Measurements from ENCODE around the gene RFX5. TPM values are rescaled to one million over a fixed set of nuclear protein-coding genes. Genes with fewer than 3 reads are reported as not detected.

Gene RFX5
- total RNA-seq, 1 experiment from 2014 or later: 72.7 TPM

GRCh38 chr1:151370211-151370911 is 23.3 kb upstream of the RFX5 start:
- no peak overlapping the region for H3K4me2 ChIP-seq (ENCODE audit: insufficient read depth, insufficient read length, low read length)
- H2BK20ac ChIP-seq (ENCODE audit: low read depth, low read length, poor library complexity, severe bottlenecking): no peak overlapping the region
- no peak overlapping the region for H3K14ac ChIP-seq (ENCODE audit: insufficient read depth, low read length)
- no peak overlapping the region for H4K8ac ChIP-seq (replicated peaks; ENCODE audit: insufficient read length, low read depth, low read length)
- no peak overlapping the region for H2BK5ac ChIP-seq (ENCODE audit: insufficient read length, low read length)
- H3K4me3 Mint-ChIP-seq: no peak overlapping the region
- no peak overlapping the region for H3K27ac Mint-ChIP-seq
- no CpG with 5 or more reads among the region's 6 CpGs for WGBS (ENCODE audit: extremely low coverage, insufficient read length, low lambda C conversion rate)
- no peak overlapping the region for H2AK5ac ChIP-seq (ENCODE audit: insufficient read length, low read length)
- no peak overlapping the region for H3K9ac ChIP-seq (ENCODE audit: extremely low read depth, insufficient read length, low read length)
- TF ChIP-seq, protein P1, sequence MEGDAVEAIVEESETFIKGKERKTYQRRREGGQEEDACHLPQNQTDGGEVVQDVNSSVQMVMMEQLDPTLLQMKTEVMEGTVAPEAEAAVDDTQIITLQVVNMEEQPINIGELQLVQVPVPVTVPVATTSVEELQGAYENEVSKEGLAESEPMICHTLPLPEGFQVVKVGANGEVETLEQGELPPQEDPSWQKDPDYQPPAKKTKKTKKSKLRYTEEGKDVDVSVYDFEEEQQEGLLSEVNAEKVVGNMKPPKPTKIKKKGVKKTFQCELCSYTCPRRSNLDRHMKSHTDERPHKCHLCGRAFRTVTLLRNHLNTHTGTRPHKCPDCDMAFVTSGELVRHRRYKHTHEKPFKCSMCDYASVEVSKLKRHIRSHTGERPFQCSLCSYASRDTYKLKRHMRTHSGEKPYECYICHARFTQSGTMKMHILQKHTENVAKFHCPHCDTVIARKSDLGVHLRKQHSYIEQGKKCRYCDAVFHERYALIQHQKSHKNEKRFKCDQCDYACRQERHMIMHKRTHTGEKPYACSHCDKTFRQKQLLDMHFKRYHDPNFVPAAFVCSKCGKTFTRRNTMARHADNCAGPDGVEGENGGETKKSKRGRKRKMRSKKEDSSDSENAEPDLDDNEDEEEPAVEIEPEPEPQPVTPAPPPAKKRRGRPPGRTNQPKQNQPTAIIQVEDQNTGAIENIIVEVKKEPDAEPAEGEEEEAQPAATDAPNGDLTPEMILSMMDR (conservative IDR thresholded peaks at IDR 0.05): no peak
- H3K18ac ChIP-seq (ENCODE audit: insufficient read length, low read depth, low read length): no peak overlapping the region
- no peaks in the 10 kb centered on the region for H4K20me1 ChIP-seq (ENCODE audit: control insufficient read depth, insufficient read depth, insufficient read length)
- DNase-seq: no peak
- H3K23ac ChIP-seq (ENCODE audit: insufficient read length, low read depth, low read length): no peak overlapping the region
- H4K5ac ChIP-seq (ENCODE audit: insufficient read length, low read depth, low read length): no peak overlapping the region
- H3K79me2 ChIP-seq (ENCODE audit: insufficient read depth, low read length): no peaks in the 10 kb centered on the region
- H2AFZ ChIP-seq (ENCODE audit: low read length): no peak overlapping the region
- H3K4me1 Mint-ChIP-seq: peaks cover 15 to 34% of the 10 kb centered on the region in 2 experiments
- H3K27me3 Mint-ChIP-seq (ENCODE audit: low read depth): no peaks in the 10 kb centered on the region
- no peak overlapping the region for H2BK15ac ChIP-seq (ENCODE audit: low read depth, low read length)
- no peak overlapping the region for H3K56ac ChIP-seq (ENCODE audit: insufficient read length, low read depth, low read length)
- no peak overlapping the region for H3K4ac ChIP-seq (ENCODE audit: low read depth, low read length)
- H2BK120ac ChIP-seq (ENCODE audit: low read depth, low read length, poor library complexity, severe bottlenecking): no peak overlapping the region
- H3T11ph ChIP-seq (ENCODE audit: low read length): no peak overlapping the region
- H3K36me3 Mint-ChIP-seq (ENCODE audit: insufficient read depth in 1 of 3, low read depth in 3 of 3): peaks cover 0 to 11% (median 11%) of the 10 kb centered on the region in 3 experiments; a peak in 3 of 7 replicates
- H4K91ac ChIP-seq (ENCODE audit: insufficient read length, low read depth, low read length): no peak overlapping the region
- no peaks in the 10 kb centered on the region; a peak in 1 of 5 replicates for H3K9me3 Mint-ChIP-seq
- no peaks in the 10 kb centered on the region for H3K23me2 ChIP-seq (ENCODE audit: insufficient read length, low read depth, low read length, poor library complexity, severe bottlenecking)
- H2BK12ac ChIP-seq (ENCODE audit: insufficient read length, low read depth, low read length): no peak overlapping the region
- H3K27ac ChIP-seq (ENCODE audit: insufficient read length, low read depth, low read length): no peak overlapping the region
- no peaks in the 10 kb centered on the region for H3K4me1 ChIP-seq (ENCODE audit: insufficient read depth, low read length)
- no peaks in the 10 kb centered on the region for H3K79me1 ChIP-seq (ENCODE audit: insufficient read depth, low read depth, low read length, poor library complexity, severe bottlenecking)
- no peaks in the 10 kb centered on the region for H3K9me3 ChIP-seq (ENCODE audit: control insufficient read depth, low read depth, low read length)
- no peaks in the 10 kb centered on the region for H3K27me3 ChIP-seq (ENCODE audit: insufficient read depth, low read length)

Measured in H9 (cell line).